ENCODE data around the gene CCNB1.
"Not testable (repeated sequence)": the region's sequence is repeated elsewhere in the genome, so short reads cannot be mapped to it uniquely, and the experiment has no call there.

Gene CCNB1

DNA sequence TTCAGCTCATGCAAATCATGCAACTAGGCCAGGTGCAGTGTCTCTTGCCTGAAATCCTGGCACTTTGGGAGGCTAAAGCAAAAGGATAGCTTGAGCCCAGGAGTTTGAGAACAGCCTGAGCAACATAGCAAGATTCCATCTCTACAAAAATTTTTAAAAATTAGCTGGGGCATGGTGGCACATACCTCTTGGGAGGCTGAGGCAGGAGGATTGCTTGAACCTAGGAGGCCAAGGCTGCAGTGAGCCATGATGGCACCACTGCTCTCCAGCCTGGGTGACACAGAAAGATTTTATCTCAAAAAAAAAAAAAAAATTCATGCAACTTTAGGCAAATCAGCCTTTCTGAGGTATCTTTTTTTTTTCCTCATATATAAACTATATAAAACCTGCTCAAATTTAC, 35.6 kb upstream of the CCNB1 start:
- Histone ChIP-seq H3K27me3 (ENCODE audit: insufficient read depth, low read length, poor library complexity) (no peaks in the 10 kb centered on the region), H3K4me3 (ENCODE audit: low read depth in 1 of 2, low read length in 2 of 2) (no peak overlapping the region), H3K4me1 (ENCODE audit: insufficient read depth, low read length) (no peaks in the 10 kb centered on the region), H4K20me1 (ENCODE audit: insufficient read depth, low read length) (no peaks in the 10 kb centered on the region), H3K79me2 (ENCODE audit: insufficient read depth, low read length) (no peaks in the 10 kb centered on the region), H2AFZ (ENCODE audit: low read depth, low read length) (no peak overlapping the region), H3K27ac (ENCODE audit: low read length) (no peak overlapping the region), H3K4me2 (ENCODE audit: insufficient read depth, low read length) (no peak overlapping the region), H3K36me3 (ENCODE audit: insufficient read depth, low read length) (peaks cover 37% of the 10 kb centered on the region; the same call in 1 of the 2 replicates), H3K9me3 (ENCODE audit: insufficient read depth, low read length, severe bottlenecking) (no peaks in the 10 kb centered on the region), H3K9ac (ENCODE audit: low read depth, low read length) (no peak overlapping the region)
- ATAC-seq (ENCODE audit: insufficient read depth, low read depth): no peak
- no peak for DNase-seq
- TF ChIP-seq EZH2 (IDR thresholded peaks at IDR 0.05; ENCODE audit: borderline replicate concordance, low read depth, low read length, severe bottlenecking): no peak
- TF ChIP-seq, protein P1, sequence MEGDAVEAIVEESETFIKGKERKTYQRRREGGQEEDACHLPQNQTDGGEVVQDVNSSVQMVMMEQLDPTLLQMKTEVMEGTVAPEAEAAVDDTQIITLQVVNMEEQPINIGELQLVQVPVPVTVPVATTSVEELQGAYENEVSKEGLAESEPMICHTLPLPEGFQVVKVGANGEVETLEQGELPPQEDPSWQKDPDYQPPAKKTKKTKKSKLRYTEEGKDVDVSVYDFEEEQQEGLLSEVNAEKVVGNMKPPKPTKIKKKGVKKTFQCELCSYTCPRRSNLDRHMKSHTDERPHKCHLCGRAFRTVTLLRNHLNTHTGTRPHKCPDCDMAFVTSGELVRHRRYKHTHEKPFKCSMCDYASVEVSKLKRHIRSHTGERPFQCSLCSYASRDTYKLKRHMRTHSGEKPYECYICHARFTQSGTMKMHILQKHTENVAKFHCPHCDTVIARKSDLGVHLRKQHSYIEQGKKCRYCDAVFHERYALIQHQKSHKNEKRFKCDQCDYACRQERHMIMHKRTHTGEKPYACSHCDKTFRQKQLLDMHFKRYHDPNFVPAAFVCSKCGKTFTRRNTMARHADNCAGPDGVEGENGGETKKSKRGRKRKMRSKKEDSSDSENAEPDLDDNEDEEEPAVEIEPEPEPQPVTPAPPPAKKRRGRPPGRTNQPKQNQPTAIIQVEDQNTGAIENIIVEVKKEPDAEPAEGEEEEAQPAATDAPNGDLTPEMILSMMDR (IDR thresholded peaks at IDR 0.05; ENCODE audit: borderline replicate concordance, extremely low read depth, low read length, poor library complexity, severe bottlenecking): no peak

DNA sequence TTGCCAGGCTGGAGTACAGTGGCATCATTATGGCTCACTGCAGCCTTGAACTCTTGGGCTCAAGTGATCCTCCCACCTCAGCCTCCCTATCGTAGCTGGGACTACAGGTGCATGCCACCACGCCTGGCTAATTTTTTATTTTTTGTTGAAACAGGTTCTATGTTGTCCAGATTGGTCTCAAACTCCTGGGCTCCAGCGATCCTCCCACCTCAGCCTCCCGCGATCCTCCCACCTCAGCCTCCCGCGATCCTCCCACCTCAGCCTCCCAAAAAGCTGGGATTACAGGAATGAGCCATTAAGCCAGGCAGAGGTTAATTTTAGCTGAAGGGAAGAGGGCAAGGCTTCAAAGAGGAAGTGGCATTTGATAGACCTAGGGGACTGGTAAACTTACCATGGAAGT, 32.8 kb upstream of the CCNB1 start:
- no peaks in the 10 kb centered on the region for H3K9me3 ChIP-seq (ENCODE audit: insufficient read depth, low read length, severe bottlenecking)
- DNase-seq (no peak), ATAC-seq (ENCODE audit: insufficient read depth, low read depth) (no peak)
- H3K4me2 ChIP-seq (ENCODE audit: insufficient read depth, low read length): no peak overlapping the region
- no peaks in the 10 kb centered on the region for H3K4me1 ChIP-seq (ENCODE audit: insufficient read depth, low read length)
- H3K79me2 ChIP-seq (ENCODE audit: insufficient read depth, low read length): no peaks in the 10 kb centered on the region
- H3K4me3 ChIP-seq (ENCODE audit: low read depth in 1 of 2, low read length in 2 of 2): no peak overlapping the region
- no peaks in the 10 kb centered on the region for H4K20me1 ChIP-seq (ENCODE audit: insufficient read depth, low read length)
- peaks cover 22% of the 10 kb centered on the region; the same call in 1 of the 2 replicates for H3K36me3 ChIP-seq (ENCODE audit: insufficient read depth, low read length)
- no peak overlapping the region for H3K27ac ChIP-seq (ENCODE audit: low read length)
- no peak overlapping the region for H3K9ac ChIP-seq (ENCODE audit: low read depth, low read length)
- TF ChIP-seq, protein P1 (IDR thresholded peaks at IDR 0.05; ENCODE audit: borderline replicate concordance, extremely low read depth, low read length, poor library complexity, severe bottlenecking): no peak
- TF ChIP-seq EZH2 (IDR thresholded peaks at IDR 0.05; ENCODE audit: borderline replicate concordance, low read depth, low read length, severe bottlenecking): no peak
- H2AFZ ChIP-seq (ENCODE audit: low read depth, low read length): no peak overlapping the region
- H3K27me3 ChIP-seq (ENCODE audit: insufficient read depth, low read length, poor library complexity): no peaks in the 10 kb centered on the region

DNA sequence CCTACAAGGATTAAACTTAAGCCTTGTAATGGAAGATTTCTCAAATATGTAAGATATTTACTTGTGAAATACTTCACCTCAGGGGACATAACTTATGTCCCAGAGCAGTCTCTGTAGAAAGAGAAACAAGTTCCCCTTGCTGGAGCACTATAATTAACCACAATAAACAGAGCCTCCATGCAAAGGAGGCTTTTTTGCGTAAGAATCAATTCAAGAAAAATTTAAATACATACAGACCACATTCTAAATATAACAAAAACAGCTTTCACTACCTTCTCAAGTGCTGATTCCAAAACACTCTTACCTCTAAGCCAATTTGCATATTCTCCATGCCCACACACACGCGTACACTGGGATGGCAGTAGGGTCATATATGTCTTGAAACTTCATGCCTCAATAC, 30.7 kb upstream of the CCNB1 start:
- H2AFZ ChIP-seq (ENCODE audit: low read depth, low read length): no peak overlapping the region
- DNase-seq: no peak
- H4K20me1 ChIP-seq (ENCODE audit: insufficient read depth, low read length): no peaks in the 10 kb centered on the region
- H3K9ac ChIP-seq (ENCODE audit: low read depth, low read length): no peak overlapping the region
- no peaks in the 10 kb centered on the region for H3K9me3 ChIP-seq (ENCODE audit: insufficient read depth, low read length, severe bottlenecking)
- no peak for ATAC-seq (ENCODE audit: insufficient read depth, low read depth)
- peaks cover 6% of the 10 kb centered on the region; the same call in 1 of the 2 replicates for H3K36me3 ChIP-seq (ENCODE audit: insufficient read depth, low read length)
- no peak overlapping the region for H3K4me3 ChIP-seq (ENCODE audit: low read depth in 1 of 2, low read length in 2 of 2)
- H3K27ac ChIP-seq (ENCODE audit: low read length): no peak overlapping the region
- H3K79me2 ChIP-seq (ENCODE audit: insufficient read depth, low read length): no peaks in the 10 kb centered on the region
- no peaks in the 10 kb centered on the region for H3K4me1 ChIP-seq (ENCODE audit: insufficient read depth, low read length)
- H3K4me2 ChIP-seq (ENCODE audit: insufficient read depth, low read length): no peak overlapping the region
- no peaks in the 10 kb centered on the region for H3K27me3 ChIP-seq (ENCODE audit: insufficient read depth, low read length, poor library complexity)
- TF ChIP-seq, protein P1 (IDR thresholded peaks at IDR 0.05; ENCODE audit: borderline replicate concordance, extremely low read depth, low read length, poor library complexity, severe bottlenecking): no peak
- TF ChIP-seq EZH2 (IDR thresholded peaks at IDR 0.05; ENCODE audit: borderline replicate concordance, low read depth, low read length, severe bottlenecking): no peak

DNA sequence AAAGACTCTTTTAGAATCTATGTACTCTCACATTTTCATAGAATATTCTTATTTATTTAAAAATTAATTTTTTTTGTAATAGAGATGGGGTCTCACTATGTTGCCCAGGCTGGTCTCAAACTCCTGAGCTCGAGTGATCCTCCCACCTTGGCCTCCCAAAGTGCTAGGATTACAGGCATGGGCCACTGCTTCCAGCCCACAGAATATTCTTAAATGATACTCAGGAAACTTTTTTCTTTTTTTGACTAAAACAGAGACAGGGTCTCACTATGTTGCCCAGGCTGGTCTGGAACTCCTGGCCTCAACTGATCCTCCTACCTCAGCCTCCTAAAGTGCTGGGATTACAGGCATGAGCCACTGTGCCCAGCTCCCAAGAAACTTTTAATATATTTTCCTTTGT, 29.7 kb upstream of the CCNB1 start:
- H3K4me1 ChIP-seq (ENCODE audit: insufficient read depth, low read length); DNase-seq; H3K27me3 ChIP-seq (ENCODE audit: insufficient read depth, low read length, poor library complexity); H3K4me3 ChIP-seq (ENCODE audit: low read depth in 1 of 2, low read length in 2 of 2); H2AFZ ChIP-seq (ENCODE audit: low read depth, low read length); ATAC-seq (ENCODE audit: insufficient read depth, low read depth); H3K79me2 ChIP-seq (ENCODE audit: insufficient read depth, low read length); H3K36me3 ChIP-seq (ENCODE audit: insufficient read depth, low read length); H4K20me1 ChIP-seq (ENCODE audit: insufficient read depth, low read length); H3K9ac ChIP-seq (ENCODE audit: low read depth, low read length); H3K27ac ChIP-seq (ENCODE audit: low read length); H3K9me3 ChIP-seq (ENCODE audit: insufficient read depth, low read length, severe bottlenecking); H3K4me2 ChIP-seq (ENCODE audit: insufficient read depth, low read length): not testable (repeated sequence)
